Vagina (tissue), 2 donors: ENCODE measurements around the gene C11orf97. TPM values are rescaled to one million over a fixed set of nuclear protein-coding genes. Genes with fewer than 3 reads are reported as not detected.
A peak's percentile ranks its signal among the peaks of the same experiment; 100 is the strongest.

ENCODE experiments used
- DNase-seq, 2 donors: peaks; one replicate each; pipeline ENCODE4 v3.0.0-alpha.2; 2017; ENCODE audit errors: extremely low spot score in 2 of 2
- H3K27ac ChIP-seq: fragments of 200-600 bp; sonication (generic); one replicate; pipeline ENCODE4 v1.5.1; 2019
- H3K27me3 ChIP-seq: fragments of 200-600 bp; sonication (generic); one replicate; pipeline ENCODE4 v1.5.1; 2019
- H3K36me3 ChIP-seq, 2 donors: fragments of 200-600 bp; sonication (generic); one replicate each; pipeline ENCODE4 v1.5.1; 2017 to 2019
- H3K4me1 ChIP-seq: fragments of 200-600 bp; sonication (generic); one replicate; pipeline ENCODE4 v1.5.1; 2019
- H3K4me3 ChIP-seq, 2 donors: fragments of 200-600 bp; sonication (generic); 1 replicate in 1 of 2; 2 replicates in 1 of 2; pipeline ENCODE4 v1.5.1; 2016 to 2019
- H3K9me3 ChIP-seq: fragments of 200-600 bp; sonication (generic); one replicate; pipeline ENCODE4 v1.5.1; 2019
- POLR2A ChIP-seq, 2 donors: fragments of 450-650 bp; IDR thresholded peaks; one replicate each; pipeline ENCODE4 v1.6.1; 2017; ENCODE audit warnings: antibody characterized with exemption in 2 of 2, mild to moderate bottlenecking in 2 of 2, moderate library complexity in 2 of 2
- POLR2AphosphoS5 ChIP-seq, 2 donors: sonication (generic); formaldehyde crosslinking; IDR thresholded peaks; one replicate each; pipeline ENCODE4 v1.9.0; 2017; ENCODE audit warnings: antibody characterized with exemption in 2 of 2, mild to moderate bottlenecking in 2 of 2, low read depth in 1 of 2; ENCODE audit not compliant: insufficient read depth in 1 of 2
- intact Hi-C: fragments of 100-400 bp; cut with DNase I; formaldehyde crosslinking; loops from one replicate; pipeline ENCODE4 v1.15.1; 2023
- total RNA-seq: library from RNA; depleted of rRNA; stranded (reverse); fragments of >200 nt; gene quantifications from one replicate; pipeline ENCODE4 v1.2.3, GENCODE V29; 2016
- TF ChIP-seq, protein P1 (sequence below), 3 experiments: fragments of 450-650 bp in 2 of 3; fragments of 200-600 bp in 1 of 3; sonication (generic) in 1 of 3; IDR thresholded peaks; one replicate each; pipeline ENCODE4 v1.5.1; 2017 to 2019; ENCODE audit warnings: antibody characterized with exemption in 3 of 3, mild to moderate bottlenecking in 2 of 3, moderate library complexity in 2 of 3

C11orf97 gene
- total RNA-seq, 1 donor from 2014 or later = not detected

GRCh38 chr11:94481342-94481741, 30.9 kb upstream of the C11orf97 start:
- DNase-seq = no peak
- peaks cover 0 to 38% of the 10 kb centered on the region in 2 donors for H3K36me3 ChIP-seq
- no peaks in the 10 kb centered on the region for H3K4me1 ChIP-seq
- H3K9me3 ChIP-seq = no peaks in the 10 kb centered on the region
- no peak for TF ChIP-seq POLR2A (IDR thresholded peaks at IDR 0.05)
- no peak for TF ChIP-seq POLR2AphosphoS5 (IDR thresholded peaks at IDR 0.05; ENCODE audit: insufficient read depth in 1 of 2, low read depth in 1 of 2)
- TF ChIP-seq, protein P1, sequence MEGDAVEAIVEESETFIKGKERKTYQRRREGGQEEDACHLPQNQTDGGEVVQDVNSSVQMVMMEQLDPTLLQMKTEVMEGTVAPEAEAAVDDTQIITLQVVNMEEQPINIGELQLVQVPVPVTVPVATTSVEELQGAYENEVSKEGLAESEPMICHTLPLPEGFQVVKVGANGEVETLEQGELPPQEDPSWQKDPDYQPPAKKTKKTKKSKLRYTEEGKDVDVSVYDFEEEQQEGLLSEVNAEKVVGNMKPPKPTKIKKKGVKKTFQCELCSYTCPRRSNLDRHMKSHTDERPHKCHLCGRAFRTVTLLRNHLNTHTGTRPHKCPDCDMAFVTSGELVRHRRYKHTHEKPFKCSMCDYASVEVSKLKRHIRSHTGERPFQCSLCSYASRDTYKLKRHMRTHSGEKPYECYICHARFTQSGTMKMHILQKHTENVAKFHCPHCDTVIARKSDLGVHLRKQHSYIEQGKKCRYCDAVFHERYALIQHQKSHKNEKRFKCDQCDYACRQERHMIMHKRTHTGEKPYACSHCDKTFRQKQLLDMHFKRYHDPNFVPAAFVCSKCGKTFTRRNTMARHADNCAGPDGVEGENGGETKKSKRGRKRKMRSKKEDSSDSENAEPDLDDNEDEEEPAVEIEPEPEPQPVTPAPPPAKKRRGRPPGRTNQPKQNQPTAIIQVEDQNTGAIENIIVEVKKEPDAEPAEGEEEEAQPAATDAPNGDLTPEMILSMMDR (IDR thresholded peaks at IDR 0.05) = no peak
- intact Hi-C loops = no loop called here
- H3K27me3 ChIP-seq = no peaks in the 10 kb centered on the region
- H3K27ac ChIP-seq = no peak overlapping the region
- no peak overlapping the region for H3K4me3 ChIP-seq

DNA sequence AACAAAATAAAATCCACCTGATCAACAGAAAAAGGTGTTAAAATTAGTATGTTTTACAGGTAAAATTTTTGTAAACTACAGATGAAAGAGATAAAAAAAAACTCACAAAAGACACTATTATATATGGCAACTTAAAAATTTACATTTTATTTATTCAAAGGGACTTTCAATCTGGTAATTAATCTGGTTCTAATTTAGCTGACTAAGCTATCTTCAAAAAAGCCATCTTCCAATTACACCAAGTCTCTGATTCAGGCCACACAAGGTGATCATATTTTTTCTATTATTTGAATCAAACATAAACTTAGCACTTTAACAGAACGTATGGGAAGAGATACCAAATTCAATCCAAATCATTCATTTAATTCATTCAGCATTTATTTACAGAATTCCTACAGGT, 26.2 kb upstream of the C11orf97 start:
- intact Hi-C loops = no loop called here
- Histone ChIP-seq H3K36me3 (peaks cover 0 to 28% of the 10 kb centered on the region in 2 donors), H3K27me3 (no peaks in the 10 kb centered on the region), H3K9me3 (no peaks in the 10 kb centered on the region), H3K4me1 (no peaks in the 10 kb centered on the region), H3K27ac (no peak overlapping the region), H3K4me3 (no peak overlapping the region)
- DNase-seq = no peak
- TF ChIP-seq POLR2A (IDR thresholded peaks at IDR 0.05) (no peak), POLR2AphosphoS5 (IDR thresholded peaks at IDR 0.05; ENCODE audit: insufficient read depth in 1 of 2, low read depth in 1 of 2) (no peak)
- TF ChIP-seq, protein P1 (IDR thresholded peaks at IDR 0.05) = no peak

DNA sequence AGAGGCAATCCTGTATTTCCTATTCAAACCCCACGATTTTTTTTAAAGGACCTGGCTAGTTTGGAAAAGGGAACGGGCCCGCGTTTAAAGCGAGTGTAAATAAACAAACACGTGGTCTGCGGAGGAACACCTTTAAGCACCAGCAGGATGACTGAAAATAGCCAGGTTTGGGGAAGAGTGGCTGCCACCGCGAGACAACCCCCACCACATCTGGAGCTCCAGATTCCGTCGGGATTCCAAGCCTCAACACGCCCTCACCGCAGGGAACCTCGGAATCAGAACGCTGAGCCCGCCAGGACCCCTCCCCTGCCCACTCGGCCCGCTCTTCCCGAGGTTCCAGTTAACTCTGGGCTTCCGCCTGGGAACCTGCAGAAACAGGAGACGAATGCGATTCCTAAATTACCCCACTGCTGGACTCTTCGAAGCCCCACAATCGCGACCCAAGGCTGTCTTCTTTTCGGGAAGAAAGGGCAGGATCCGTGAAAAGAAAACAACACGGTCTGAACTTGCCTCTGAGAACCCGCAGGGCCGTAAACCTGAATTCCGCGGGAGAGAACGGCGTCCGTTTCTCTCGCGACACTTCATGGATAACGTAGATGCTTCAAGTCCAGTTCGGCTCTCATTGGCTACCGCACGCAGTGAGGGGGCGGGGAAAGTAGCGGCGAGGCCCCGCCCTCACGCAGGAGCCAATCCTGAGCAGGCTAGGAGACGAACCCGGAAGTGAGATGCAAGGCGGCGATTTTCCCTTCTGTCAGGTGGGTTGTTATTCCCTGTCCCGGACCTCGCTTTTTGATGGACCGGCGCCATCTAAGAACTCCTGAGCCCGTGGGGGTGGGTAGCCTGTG, 18.8 kb upstream of the C11orf97 start, which contains the start of the genes ANKRD49 and MRE11:
TSS of gene ANKRD49 (plus strand) at position 704 of the 845 bp plus-strand sequence. CDS start 2,710 bp downstream, outside the sequence.
TSS of gene MRE11 (minus strand) at position 564 of the 845 bp plus-strand sequence. CDS start 1,043 bp downstream, outside the sequence.
- peak in 1 of 2 donors; percentile 42 for TF ChIP-seq POLR2A (IDR thresholded peaks at IDR 0.05)
- peak; percentile 87 to 91 for TF ChIP-seq POLR2AphosphoS5 (IDR thresholded peaks at IDR 0.05; ENCODE audit: insufficient read depth in 1 of 2, low read depth in 1 of 2)
- TF ChIP-seq, protein P1 (IDR thresholded peaks at IDR 0.05) = no peak
- Histone ChIP-seq H3K4me3 (peak within 1 kb of the TSS; percentile 66 to 83), H3K9me3 (no peaks in the 10 kb centered on the region), H3K27ac (peak within 1 kb of the TSS; percentile 80), H3K4me1 (peaks cover 34% of the 10 kb centered on the region), H3K36me3 (peaks cover 0 to 28% of the 10 kb centered on the region in 2 donors), H3K27me3 (no peaks in the 10 kb centered on the region)
- peak; percentile 98 for DNase-seq
- intact Hi-C loops = no loop called here

DNA sequence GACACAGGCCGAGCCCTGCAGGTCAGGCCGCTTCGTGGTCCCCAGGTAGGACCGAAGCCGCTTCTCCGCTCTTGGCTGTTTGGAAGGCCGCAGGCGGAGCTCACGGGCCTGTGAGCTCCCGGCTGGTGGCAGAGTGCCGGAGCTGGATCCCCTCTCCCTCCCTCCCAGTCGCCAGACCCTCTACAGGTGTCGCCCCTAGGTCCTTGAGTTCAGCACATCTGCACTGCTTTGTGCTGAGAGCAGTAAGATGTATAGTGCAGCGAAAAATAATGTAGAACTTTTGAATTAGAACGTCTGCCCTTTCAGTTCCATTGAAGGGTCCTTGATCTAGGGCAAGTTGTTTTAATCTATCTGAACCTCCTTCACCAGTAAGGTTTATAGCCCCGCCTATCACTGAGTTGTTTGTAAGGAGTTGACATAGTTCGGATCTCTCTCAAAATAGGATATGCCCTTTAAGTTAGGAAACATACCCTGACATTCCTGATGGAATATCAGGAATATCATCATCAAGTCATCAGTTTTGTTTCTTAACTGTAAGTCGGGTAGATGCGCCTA, 18.1 kb upstream of the C11orf97 start:
- Histone ChIP-seq H3K9me3 (no peaks in the 10 kb centered on the region), H3K4me3 (peak overlapping the region; percentile 66 to 83), H3K4me1 (peaks cover 34% of the 10 kb centered on the region), H3K27me3 (no peaks in the 10 kb centered on the region), H3K36me3 (peaks cover 0 to 31% of the 10 kb centered on the region in 2 donors), H3K27ac (peak overlapping the region; percentile 80)
- no peak for DNase-seq
- TF ChIP-seq POLR2AphosphoS5 (IDR thresholded peaks at IDR 0.05; ENCODE audit: insufficient read depth in 1 of 2, low read depth in 1 of 2) (peak in 1 of 2 donors; percentile 57), POLR2A (IDR thresholded peaks at IDR 0.05) (no peak)
- TF ChIP-seq, protein P1 (IDR thresholded peaks at IDR 0.05) = no peak
- intact Hi-C loops = no loop called here
